Right lobe of liver (tissue), 6 donors: ENCODE data around the gene NECAB2. TPM values are rescaled to one million over a fixed set of nuclear protein-coding genes. Genes with fewer than 3 reads are reported as not detected.

ENCODE experiments used
- ATAC-seq, 4 donors: fragments of 200-7000 bp; cut with Tn5 transposase; one replicate each; pipeline ENCODE4 v1.9.1; 2020; ENCODE audit warnings: mild to moderate bottlenecking in 4 of 4, moderate library complexity in 4 of 4
- DNase-seq, 3 donors: peaks; one replicate each; pipeline ENCODE4 v3.0.0-alpha.2; 2020
- H3K27ac ChIP-seq, 3 donors: fragments of 200-600 bp; one replicate each; pipeline ENCODE4 v1.8.0; 2022
- H3K27me3 ChIP-seq, 2 donors: fragments of 200-600 bp; one replicate each; pipeline ENCODE4 v1.8.0; 2022
- H3K36me3 ChIP-seq, 4 donors: fragments of 200-600 bp; sonication (generic) in 1 of 4; one replicate each; pipeline versions ENCODE4 v1.5.1 to v1.8.0; 2017 to 2022; ENCODE audit warnings: control low read depth in 1 of 4
- H3K4me1 ChIP-seq, 4 donors: fragments of 200-600 bp; sonication (generic) in 1 of 4; one replicate each; pipeline versions ENCODE4 v1.5.1 to v1.8.0; 2017 to 2022; ENCODE audit warnings: control low read depth in 1 of 4
- H3K4me3 ChIP-seq, 3 donors: fragments of 200-600 bp; one replicate each; pipeline ENCODE4 v1.8.0; 2022
- H3K9me3 ChIP-seq, 4 donors: fragments of 200-600 bp; sonication (generic) in 1 of 4; one replicate each; pipeline versions ENCODE4 v1.5.1 to v1.8.0; 2017 to 2022; ENCODE audit warnings: control low read depth in 1 of 4
- POLR2A ChIP-seq: fragments of 450-650 bp; IDR thresholded peaks from one replicate; pipeline ENCODE4 v1.6.1; 2017; ENCODE audit warnings: antibody characterized with exemption, mild to moderate bottlenecking
- WGBS: methylation state at CpG from one replicate; pipeline ENCODE4 v1.1.6; 2018; ENCODE audit warnings: low coverage, low lambda C conversion rate; ENCODE audit not compliant: insufficient coverage; ENCODE audit errors: missing lambda C conversion rate; 5-methylcytosine and 5-hydroxymethylcytosine counted together
- intact Hi-C, 2 donors: fragments of 100-400 bp; cut with DNase I; formaldehyde crosslinking; loops; one replicate each; pipeline versions ENCODE4 v1.11.2 to v1.14.1; 2022
- total RNA-seq, 6 experiments: library from RNA; depleted of rRNA in 2 of 6; stranded (reverse); fragments of >200 nt in 2 of 6; fragmentation: NEBNext Ultra II Directional in 3 of 6; extraction: Animal tissue kit (Norgen Biotek cat#: 25700) in 3 of 6; gene quantifications; one replicate each; pipeline versions ENCODE4 v1.1.0 to v1.2.4, GENCODE V29; 2016 to 2023
- TF ChIP-seq, protein P1 (sequence below), 4 donors: fragments of 200-600 bp in 3 of 4; fragments of 450-650 bp in 1 of 4; IDR thresholded peaks; one replicate each; pipeline versions ENCODE4 v1.5.1 to v1.8.0; 2016 to 2022; ENCODE audit warnings: antibody characterized with exemption in 4 of 4, mild to moderate bottlenecking in 2 of 4
- donor health status: DM: no; HTN: yes; CAD: no.
- donor health status: DM: no; HTN: no; CAD: no.
- donor health status: DM: no; HTN: no; CAD: no.
- donor health status: DM: no; HTN: yes; CAD: no.
- donor health status: DM: no; HTN: yes; CAD: no.

Gene NECAB2
- total RNA-seq, 6 experiments from 2014 or later, result 0.56 to 26.8 (median 7.1) TPM

DNA sequence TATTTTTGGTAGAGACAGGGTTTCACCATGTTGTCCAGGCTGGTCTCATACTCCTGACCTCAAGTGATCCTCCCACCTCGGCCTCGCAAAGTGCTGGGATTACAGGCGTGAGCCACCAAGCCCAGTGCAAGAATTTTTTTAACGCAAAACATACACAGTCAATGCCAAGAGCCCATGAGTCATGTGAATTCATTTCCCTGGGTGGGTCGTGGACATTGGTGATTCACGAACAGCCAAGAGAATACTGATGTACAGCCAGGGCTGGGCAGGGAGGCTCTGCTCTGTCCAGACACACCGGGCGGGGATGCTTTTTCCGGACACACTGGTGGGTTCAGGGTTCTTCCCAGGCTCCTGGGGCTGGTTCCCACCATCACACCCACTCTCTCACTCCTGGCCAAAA lies 56.8 kb downstream of the NECAB2 start:
- no peaks in the 10 kb centered on the region for H3K4me1 ChIP-seq
- TF ChIP-seq, protein P1, sequence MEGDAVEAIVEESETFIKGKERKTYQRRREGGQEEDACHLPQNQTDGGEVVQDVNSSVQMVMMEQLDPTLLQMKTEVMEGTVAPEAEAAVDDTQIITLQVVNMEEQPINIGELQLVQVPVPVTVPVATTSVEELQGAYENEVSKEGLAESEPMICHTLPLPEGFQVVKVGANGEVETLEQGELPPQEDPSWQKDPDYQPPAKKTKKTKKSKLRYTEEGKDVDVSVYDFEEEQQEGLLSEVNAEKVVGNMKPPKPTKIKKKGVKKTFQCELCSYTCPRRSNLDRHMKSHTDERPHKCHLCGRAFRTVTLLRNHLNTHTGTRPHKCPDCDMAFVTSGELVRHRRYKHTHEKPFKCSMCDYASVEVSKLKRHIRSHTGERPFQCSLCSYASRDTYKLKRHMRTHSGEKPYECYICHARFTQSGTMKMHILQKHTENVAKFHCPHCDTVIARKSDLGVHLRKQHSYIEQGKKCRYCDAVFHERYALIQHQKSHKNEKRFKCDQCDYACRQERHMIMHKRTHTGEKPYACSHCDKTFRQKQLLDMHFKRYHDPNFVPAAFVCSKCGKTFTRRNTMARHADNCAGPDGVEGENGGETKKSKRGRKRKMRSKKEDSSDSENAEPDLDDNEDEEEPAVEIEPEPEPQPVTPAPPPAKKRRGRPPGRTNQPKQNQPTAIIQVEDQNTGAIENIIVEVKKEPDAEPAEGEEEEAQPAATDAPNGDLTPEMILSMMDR (IDR thresholded peaks at IDR 0.05), result no peak
- no peaks in the 10 kb centered on the region for H3K27me3 ChIP-seq
- H3K36me3 ChIP-seq, result no peaks in the 10 kb centered on the region
- intact Hi-C loops, result no loop called here
- DNase-seq, result no peak
- 70% methylated on average over 4 of the region's 9 CpGs for WGBS
- no peak overlapping the region for H3K27ac ChIP-seq
- no peak overlapping the region for H3K4me3 ChIP-seq
- ATAC-seq, result no peak
- H3K9me3 ChIP-seq, result no peaks in the 10 kb centered on the region

DNA sequence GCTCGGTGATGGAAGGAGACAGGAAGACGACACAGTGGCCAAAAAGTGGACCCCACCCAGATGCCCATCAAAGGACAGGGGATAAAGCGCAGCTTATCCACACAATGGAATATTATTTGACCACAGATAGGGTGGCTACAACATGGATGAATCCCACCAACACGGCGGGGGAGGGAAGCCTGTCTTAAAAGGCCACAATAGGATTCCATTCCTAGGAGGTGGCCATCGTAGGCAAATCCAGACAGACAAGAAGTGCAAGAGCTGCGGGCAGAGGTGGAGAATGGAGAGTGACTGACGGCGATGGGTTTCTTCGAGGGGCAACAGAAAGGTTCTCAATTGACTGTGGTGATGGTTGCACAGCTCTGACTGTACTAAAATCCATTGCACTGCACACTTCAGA lies 58.6 kb downstream of the NECAB2 start:
- 76% methylated on average over 10 of the region's 10 CpGs for WGBS
- no peak for TF ChIP-seq POLR2A
- TF ChIP-seq, protein P1 (IDR thresholded peaks at IDR 0.05), result no peak
- Histone ChIP-seq H3K36me3 (no peaks in the 10 kb centered on the region), H3K4me1 (no peaks in the 10 kb centered on the region), H3K27ac (no peak overlapping the region), H3K4me3 (no peak overlapping the region), H3K27me3 (no peaks in the 10 kb centered on the region), H3K9me3 (no peaks in the 10 kb centered on the region)
- intact Hi-C loops, result no loop called here
- ATAC-seq, result no peak
- no peak for DNase-seq

DNA sequence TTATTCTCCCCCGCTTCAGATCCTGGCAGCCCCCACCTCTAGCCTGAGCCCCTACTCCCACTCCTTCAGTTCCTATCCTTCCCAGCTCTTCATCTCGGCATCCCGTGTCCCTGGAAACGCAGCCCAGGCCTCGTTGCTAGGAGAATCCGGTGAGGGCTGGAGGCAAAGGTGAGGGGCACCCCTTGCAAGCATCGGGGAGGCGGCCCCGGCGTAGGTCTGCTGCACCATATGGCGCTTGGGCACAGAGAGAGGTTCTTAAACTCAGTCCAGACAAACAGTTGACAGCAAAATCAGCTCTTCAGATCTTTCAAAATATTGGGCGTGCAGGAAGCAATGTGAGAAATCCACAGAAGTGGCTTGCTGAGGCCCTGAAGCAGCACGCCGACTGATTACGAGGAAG lies 59.6 kb downstream of the NECAB2 start:
- no peaks in the 10 kb centered on the region for H3K9me3 ChIP-seq
- no peak overlapping the region for H3K27ac ChIP-seq
- intact Hi-C loops, result no loop called here
- ATAC-seq, result no peak
- H3K4me1 ChIP-seq, result no peaks in the 10 kb centered on the region
- 76% methylated on average over 15 of the region's 15 CpGs for WGBS
- TF ChIP-seq, protein P1 (IDR thresholded peaks at IDR 0.05), result no peak
- TF ChIP-seq POLR2A, result no peak
- no peaks in the 10 kb centered on the region for H3K27me3 ChIP-seq
- no peak overlapping the region for H3K4me3 ChIP-seq
- H3K36me3 ChIP-seq, result no peaks in the 10 kb centered on the region
- DNase-seq, result no peak

GRCh38 chr16:84029297-84030047 lies 61.4 kb downstream of the NECAB2 start:
- intact Hi-C loops, result no loop called here
- WGBS, result 41% methylated on average over 11 of the region's 14 CpGs
- Histone ChIP-seq H3K27ac (no peak overlapping the region), H3K9me3 (no peaks in the 10 kb centered on the region), H3K4me3 (no peak overlapping the region), H3K27me3 (no peaks in the 10 kb centered on the region), H3K4me1 (no peaks in the 10 kb centered on the region), H3K36me3 (no peaks in the 10 kb centered on the region)
- DNase-seq, result no peak
- no peak for ATAC-seq
- TF ChIP-seq, protein P1 (IDR thresholded peaks at IDR 0.05), result no peak
